WTC11 (cell line): Measurements from ENCODE around the gene FAM3C. TPM values are rescaled to one million over a fixed set of nuclear protein-coding genes. Genes with fewer than 3 reads are reported as not detected.

ENCODE experiments used
- ATAC-seq: fragments of 200-7000 bp; cut with Tn5 transposase; 2 replicates; pipeline ENCODE4 v1.10.0; 2021; ENCODE audit warnings: mild to moderate bottlenecking, moderate library complexity
- CTCF ChIA-PET: fragments of 300-600 bp; sonication (Branson Sonifier 250); formaldehyde crosslinking; loops from one replicate; lab custom pipeline; 2021; ENCODE audit warnings: antibody characterized with exemption; lab: Charles Lee
- POLR2A ChIA-PET: fragments of 350-600 bp; sonication (Branson Sonifier 250); formaldehyde crosslinking; loops from one replicate; lab custom pipeline; 2021; ENCODE audit warnings: antibody characterized with exemption; lab: Charles Lee
- DNase-seq: peaks from one replicate; pipeline ENCODE4 v3.0.0; 2021; ENCODE audit warnings: low spot score
- H3K27ac Mint-ChIP-seq: 2 replicates; pipeline ENCODE4 v1.8.0; 2021; ENCODE audit warnings: mixed read lengths
- H3K27me3 Mint-ChIP-seq: 2 replicates; pipeline ENCODE4 v1.8.0; 2021; ENCODE audit warnings: low read depth, mild to moderate bottlenecking, moderate library complexity, mixed read lengths
- H3K36me3 Mint-ChIP-seq: 2 replicates; pipeline ENCODE4 v1.8.0; 2021; ENCODE audit warnings: mixed read lengths
- H3K4me1 Mint-ChIP-seq: 2 replicates; pipeline ENCODE4 v1.8.0; 2022; ENCODE audit warnings: mixed read lengths
- H3K4me3 Mint-ChIP-seq: 2 replicates; pipeline ENCODE4 v1.8.0; 2021; ENCODE audit warnings: mild to moderate bottlenecking, moderate library complexity, mixed read lengths
- H3K9me3 Mint-ChIP-seq: 2 replicates; pipeline ENCODE4 v1.8.0; 2021; ENCODE audit warnings: mixed read lengths
- CBFB ChIP-seq: sonication (generic); formaldehyde crosslinking; IDR thresholded peaks from 2 replicates; pipeline ENCODE4 v1.8.1; 2022; ENCODE audit warnings: mild to moderate bottlenecking, low read depth, missing genetic modification reagents
- E2F5 ChIP-seq: sonication (generic); formaldehyde crosslinking; IDR thresholded peaks from 2 replicates; pipeline ENCODE4 v1.8.1; 2022; ENCODE audit warnings: mild to moderate bottlenecking, moderate library complexity, missing genetic modification reagents
- EMX1 ChIP-seq: fragments of 250-450 bp; sonication (Bioruptor Pico); IDR thresholded peaks from 2 replicates; pipeline ENCODE4 v1.8.0; 2021; ENCODE audit warnings: mild to moderate bottlenecking
- ETV6 ChIP-seq: sonication (generic); formaldehyde crosslinking; IDR thresholded peaks from 2 replicates; pipeline ENCODE4 v1.8.1; 2022; ENCODE audit warnings: mild to moderate bottlenecking, missing genetic modification reagents
- GTF2I ChIP-seq: fragments of 250-450 bp; sonication (Bioruptor Pico); conservative IDR thresholded peaks from 2 replicates; pipeline ENCODE4 v1.4.0; 2021; ENCODE audit warnings: mild to moderate bottlenecking
- JUN ChIP-seq: sonication (generic); formaldehyde crosslinking; IDR thresholded peaks from 2 replicates; pipeline ENCODE4 v1.8.0; 2023; ENCODE audit warnings: mild to moderate bottlenecking, missing genetic modification reagents
- MXD4 ChIP-seq: fragments of 250-450 bp; sonication (Bioruptor Pico); IDR thresholded peaks from 2 replicates; pipeline ENCODE4 v1.8.0; 2021; ENCODE audit warnings: mild to moderate bottlenecking, moderate library complexity, borderline replicate concordance
- NR1H2 ChIP-seq: sonication (generic); formaldehyde crosslinking; IDR thresholded peaks from 2 replicates; pipeline ENCODE4 v1.9.0; 2021; ENCODE audit warnings: mild to moderate bottlenecking, moderate library complexity, missing genetic modification reagents
- OVOL2 ChIP-seq: fragments of 250-450 bp; sonication (Bioruptor Pico); IDR thresholded peaks from 2 replicates; pipeline ENCODE4 v1.9.0; 2021; ENCODE audit warnings: mild to moderate bottlenecking, borderline replicate concordance
- SMAD3 ChIP-seq: sonication (generic); formaldehyde crosslinking; IDR thresholded peaks from 2 replicates; pipeline ENCODE4 v1.8.0; 2022; ENCODE audit warnings: missing genetic modification reagents, mild to moderate bottlenecking, borderline replicate concordance
- TEAD4 ChIP-seq: sonication (generic); formaldehyde crosslinking; IDR thresholded peaks from 2 replicates; pipeline ENCODE4 v1.8.0; 2022; ENCODE audit warnings: mild to moderate bottlenecking, missing genetic modification reagents
- ZNF121 ChIP-seq: sonication (generic); formaldehyde crosslinking; IDR thresholded peaks from 2 replicates; pipeline ENCODE4 v1.8.0; 2023; ENCODE audit warnings: missing genetic modification reagents
- ZNF317 ChIP-seq: sonication (generic); formaldehyde crosslinking; IDR thresholded peaks from 2 replicates; pipeline ENCODE4 v1.8.1; 2023; ENCODE audit warnings: low read depth, mild to moderate bottlenecking, moderate library complexity, missing genetic modification reagents, borderline replicate concordance
- ZNF671 ChIP-seq: fragments of 250-450 bp; sonication (Bioruptor Pico); IDR thresholded peaks from 2 replicates; pipeline ENCODE4 v1.8.0; 2021; ENCODE audit warnings: mild to moderate bottlenecking
- total RNA-seq: library from RNA; stranded (reverse); gene quantifications from 3 replicates; pipeline ENCODE4 v1.2.3, GENCODE V29; 2021
- TF ChIP-seq, protein P1 (sequence below): sonication (generic); formaldehyde crosslinking; IDR thresholded peaks from 2 replicates; pipeline ENCODE4 v1.8.0; 2023; ENCODE audit warnings: missing genetic modification reagents, mild to moderate bottlenecking, borderline replicate concordance
- TF ChIP-seq, protein P2 (sequence below): sonication (generic); formaldehyde crosslinking; IDR thresholded peaks from 2 replicates; pipeline ENCODE4 v1.8.1; 2023; ENCODE audit warnings: mild to moderate bottlenecking, missing genetic modification reagents, moderate library complexity
- TF ChIP-seq, protein P3 (sequence below): sonication (generic); formaldehyde crosslinking; IDR thresholded peaks from 2 replicates; pipeline ENCODE4 v1.8.0; 2023; ENCODE audit warnings: missing genetic modification reagents
- TF ChIP-seq, protein P4 (sequence below): sonication (generic); formaldehyde crosslinking; IDR thresholded peaks from 2 replicates; pipeline ENCODE4 v1.8.1; 2023; ENCODE audit warnings: mild to moderate bottlenecking, moderate library complexity, missing genetic modification reagents

The FAM3C gene
- total RNA-seq, 1 experiment from 2014 or later, result 65.7 TPM

DNA sequence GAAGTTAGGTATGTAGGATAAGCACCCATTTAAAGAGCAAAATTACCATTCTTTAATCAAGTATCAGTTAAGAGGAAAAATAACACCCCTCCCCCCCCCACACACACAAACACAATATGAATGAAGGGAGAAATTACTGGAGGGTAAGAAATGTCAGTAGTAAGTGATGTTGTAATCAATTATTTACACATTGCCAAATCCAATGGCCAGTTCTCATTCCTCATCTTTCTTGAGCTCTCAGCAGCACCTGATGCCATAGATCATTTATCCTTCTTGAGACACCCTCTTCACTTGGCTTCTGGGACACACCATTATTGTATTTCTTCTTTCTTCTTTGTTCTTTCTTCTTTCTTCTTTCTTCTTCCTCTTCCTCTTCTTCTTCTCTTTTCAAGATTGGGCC, 33.7 kb upstream of the FAM3C start:
- Mint-ChIP-seq H3K9me3 (no peaks in the 10 kb centered on the region), H3K4me3 (no peak overlapping the region), H3K4me1 (no peaks in the 10 kb centered on the region), H3K36me3 (no peaks in the 10 kb centered on the region), H3K27ac (no peak overlapping the region), H3K27me3 (no peaks in the 10 kb centered on the region)
- DNase-seq, result no peak
- POLR2A ChIA-PET, result no interaction called here
- CTCF ChIA-PET, result interaction anchor here (1.2 kb wide), 1 partner anchor 34 kb away, joined by 5 read pairs; the partner anchor contains the start of gene FAM3C
- TF ChIP-seq E2F5 (CRISPR knock-in tag), result no peak
- TF ChIP-seq GTF2I (CRISPR knock-in tag), result no peak
- TF ChIP-seq ZNF317 (CRISPR knock-in tag), result no peak
- no peak for TF ChIP-seq SMAD3 (CRISPR knock-in tag)
- TF ChIP-seq, protein P1, sequence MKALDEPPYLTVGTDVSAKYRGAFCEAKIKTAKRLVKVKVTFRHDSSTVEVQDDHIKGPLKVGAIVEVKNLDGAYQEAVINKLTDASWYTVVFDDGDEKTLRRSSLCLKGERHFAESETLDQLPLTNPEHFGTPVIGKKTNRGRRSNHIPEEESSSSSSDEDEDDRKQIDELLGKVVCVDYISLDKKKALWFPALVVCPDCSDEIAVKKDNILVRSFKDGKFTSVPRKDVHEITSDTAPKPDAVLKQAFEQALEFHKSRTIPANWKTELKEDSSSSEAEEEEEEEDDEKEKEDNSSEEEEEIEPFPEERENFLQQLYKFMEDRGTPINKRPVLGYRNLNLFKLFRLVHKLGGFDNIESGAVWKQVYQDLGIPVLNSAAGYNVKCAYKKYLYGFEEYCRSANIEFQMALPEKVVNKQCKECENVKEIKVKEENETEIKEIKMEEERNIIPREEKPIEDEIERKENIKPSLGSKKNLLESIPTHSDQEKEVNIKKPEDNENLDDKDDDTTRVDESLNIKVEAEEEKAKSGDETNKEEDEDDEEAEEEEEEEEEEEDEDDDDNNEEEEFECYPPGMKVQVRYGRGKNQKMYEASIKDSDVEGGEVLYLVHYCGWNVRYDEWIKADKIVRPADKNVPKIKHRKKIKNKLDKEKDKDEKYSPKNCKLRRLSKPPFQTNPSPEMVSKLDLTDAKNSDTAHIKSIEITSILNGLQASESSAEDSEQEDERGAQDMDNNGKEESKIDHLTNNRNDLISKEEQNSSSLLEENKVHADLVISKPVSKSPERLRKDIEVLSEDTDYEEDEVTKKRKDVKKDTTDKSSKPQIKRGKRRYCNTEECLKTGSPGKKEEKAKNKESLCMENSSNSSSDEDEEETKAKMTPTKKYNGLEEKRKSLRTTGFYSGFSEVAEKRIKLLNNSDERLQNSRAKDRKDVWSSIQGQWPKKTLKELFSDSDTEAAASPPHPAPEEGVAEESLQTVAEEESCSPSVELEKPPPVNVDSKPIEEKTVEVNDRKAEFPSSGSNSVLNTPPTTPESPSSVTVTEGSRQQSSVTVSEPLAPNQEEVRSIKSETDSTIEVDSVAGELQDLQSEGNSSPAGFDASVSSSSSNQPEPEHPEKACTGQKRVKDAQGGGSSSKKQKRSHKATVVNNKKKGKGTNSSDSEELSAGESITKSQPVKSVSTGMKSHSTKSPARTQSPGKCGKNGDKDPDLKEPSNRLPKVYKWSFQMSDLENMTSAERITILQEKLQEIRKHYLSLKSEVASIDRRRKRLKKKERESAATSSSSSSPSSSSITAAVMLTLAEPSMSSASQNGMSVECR (CRISPR knock-in tag), result no peak
- TF ChIP-seq ZNF671 (CRISPR knock-in tag), result no peak
- no peak for TF ChIP-seq ETV6 (CRISPR knock-in tag)
- TF ChIP-seq, protein P2, sequence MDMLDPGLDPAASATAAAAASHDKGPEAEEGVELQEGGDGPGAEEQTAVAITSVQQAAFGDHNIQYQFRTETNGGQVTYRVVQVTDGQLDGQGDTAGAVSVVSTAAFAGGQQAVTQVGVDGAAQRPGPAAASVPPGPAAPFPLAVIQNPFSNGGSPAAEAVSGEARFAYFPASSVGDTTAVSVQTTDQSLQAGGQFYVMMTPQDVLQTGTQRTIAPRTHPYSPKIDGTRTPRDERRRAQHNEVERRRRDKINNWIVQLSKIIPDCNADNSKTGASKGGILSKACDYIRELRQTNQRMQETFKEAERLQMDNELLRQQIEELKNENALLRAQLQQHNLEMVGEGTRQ (CRISPR knock-in tag), result no peak
- no peak for TF ChIP-seq OVOL2 (CRISPR knock-in tag)
- no peak for TF ChIP-seq JUN
- TF ChIP-seq ZNF121 (CRISPR knock-in tag), result no peak
- TF ChIP-seq, protein P3, sequence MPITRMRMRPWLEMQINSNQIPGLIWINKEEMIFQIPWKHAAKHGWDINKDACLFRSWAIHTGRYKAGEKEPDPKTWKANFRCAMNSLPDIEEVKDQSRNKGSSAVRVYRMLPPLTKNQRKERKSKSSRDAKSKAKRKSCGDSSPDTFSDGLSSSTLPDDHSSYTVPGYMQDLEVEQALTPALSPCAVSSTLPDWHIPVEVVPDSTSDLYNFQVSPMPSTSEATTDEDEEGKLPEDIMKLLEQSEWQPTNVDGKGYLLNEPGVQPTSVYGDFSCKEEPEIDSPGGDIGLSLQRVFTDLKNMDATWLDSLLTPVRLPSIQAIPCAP (CRISPR knock-in tag), result no peak
- TF ChIP-seq, protein P4, sequence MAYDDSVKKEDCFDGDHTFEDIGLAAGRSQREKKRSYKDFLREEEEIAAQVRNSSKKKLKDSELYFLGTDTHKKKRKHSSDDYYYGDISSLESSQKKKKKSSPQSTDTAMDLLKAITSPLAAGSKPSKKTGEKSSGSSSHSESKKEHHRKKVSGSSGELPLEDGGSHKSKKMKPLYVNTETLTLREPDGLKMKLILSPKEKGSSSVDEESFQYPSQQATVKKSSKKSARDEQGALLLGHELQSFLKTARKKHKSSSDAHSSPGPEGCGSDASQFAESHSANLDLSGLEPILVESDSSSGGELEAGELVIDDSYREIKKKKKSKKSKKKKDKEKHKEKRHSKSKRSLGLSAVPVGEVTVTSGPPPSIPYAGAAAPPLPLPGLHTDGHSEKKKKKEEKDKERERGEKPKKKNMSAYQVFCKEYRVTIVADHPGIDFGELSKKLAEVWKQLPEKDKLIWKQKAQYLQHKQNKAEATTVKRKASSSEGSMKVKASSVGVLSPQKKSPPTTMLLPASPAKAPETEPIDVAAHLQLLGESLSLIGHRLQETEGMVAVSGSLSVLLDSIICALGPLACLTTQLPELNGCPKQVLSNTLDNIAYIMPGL (CRISPR knock-in tag), result no peak
- TF ChIP-seq TEAD4 (CRISPR knock-in tag), result no peak
- no peak for TF ChIP-seq EMX1 (CRISPR knock-in tag)
- TF ChIP-seq CBFB, result no peak
- no peak for TF ChIP-seq MXD4 (CRISPR knock-in tag)
- TF ChIP-seq NR1H2 (CRISPR knock-in tag), result no peak
- no peak for ATAC-seq
